Stimulated activated CD8-positive, alpha-beta memory T cell treated with anti-CD3 and anti-CD28 coated beads, Interleukin-12 subunit alpha, Interleukin-12 subunit beta, amount 100 ng/mL, for 4 hours (primary cell): ENCODE results near the gene DHRS7C.

ENCODE experiments used
- DNase-seq: peaks from one replicate; pipeline ENCODE4 v3.0.0-alpha.2; 2020; ENCODE audit warnings: low read depth

The DHRS7C gene

GRCh38 chr17:9765322-9765721 lies 26.1 kb downstream of the DHRS7C start:
- no peak for DNase-seq

GRCh38 chr17:9763643-9764042 lies 27.7 kb downstream of the DHRS7C start:
- no peak for DNase-seq

DNA sequence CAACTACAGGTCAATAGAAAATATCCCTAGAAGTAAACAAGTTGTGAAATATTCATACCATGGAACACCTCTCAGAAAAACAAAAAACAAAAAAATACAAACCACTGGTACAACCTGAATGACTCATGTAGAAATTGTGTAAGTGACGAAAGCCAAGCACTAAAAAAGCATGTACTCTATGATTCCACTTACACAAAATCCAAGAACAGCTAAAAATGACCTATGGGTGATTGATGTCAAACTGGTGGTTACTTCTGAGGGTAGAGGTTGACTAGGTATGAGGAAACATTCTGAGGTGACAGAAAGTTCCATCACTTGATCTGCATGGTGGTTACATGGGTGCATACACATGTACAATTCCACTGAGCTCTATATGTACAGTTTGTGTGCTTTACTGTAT lies 31.1 kb downstream of the DHRS7C start:
- DNase-seq: no peak

GRCh38 chr17:9755083-9755482 lies 36.3 kb downstream of the DHRS7C start:
- no peak for DNase-seq

DNA sequence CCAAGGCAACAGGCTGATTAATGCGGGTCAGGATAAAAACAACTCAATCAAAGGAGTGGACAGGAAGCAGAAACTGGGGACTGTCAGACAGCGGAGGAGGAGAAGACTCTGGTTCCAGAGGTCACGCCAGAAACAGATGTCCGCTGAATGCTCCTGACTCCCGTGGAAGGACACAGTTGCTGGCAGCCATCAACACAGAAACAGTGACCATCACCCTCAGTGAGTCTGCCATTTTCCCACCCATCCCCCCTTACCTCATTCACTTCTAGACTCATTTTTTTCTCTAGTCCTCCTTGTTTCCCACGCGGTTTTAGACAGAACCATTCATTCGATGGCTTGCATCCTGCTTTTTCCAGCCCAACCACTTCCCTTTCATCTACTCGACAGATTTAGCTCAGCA lies 40.9 kb downstream of the DHRS7C start:
- DNase-seq: no peak

DNA sequence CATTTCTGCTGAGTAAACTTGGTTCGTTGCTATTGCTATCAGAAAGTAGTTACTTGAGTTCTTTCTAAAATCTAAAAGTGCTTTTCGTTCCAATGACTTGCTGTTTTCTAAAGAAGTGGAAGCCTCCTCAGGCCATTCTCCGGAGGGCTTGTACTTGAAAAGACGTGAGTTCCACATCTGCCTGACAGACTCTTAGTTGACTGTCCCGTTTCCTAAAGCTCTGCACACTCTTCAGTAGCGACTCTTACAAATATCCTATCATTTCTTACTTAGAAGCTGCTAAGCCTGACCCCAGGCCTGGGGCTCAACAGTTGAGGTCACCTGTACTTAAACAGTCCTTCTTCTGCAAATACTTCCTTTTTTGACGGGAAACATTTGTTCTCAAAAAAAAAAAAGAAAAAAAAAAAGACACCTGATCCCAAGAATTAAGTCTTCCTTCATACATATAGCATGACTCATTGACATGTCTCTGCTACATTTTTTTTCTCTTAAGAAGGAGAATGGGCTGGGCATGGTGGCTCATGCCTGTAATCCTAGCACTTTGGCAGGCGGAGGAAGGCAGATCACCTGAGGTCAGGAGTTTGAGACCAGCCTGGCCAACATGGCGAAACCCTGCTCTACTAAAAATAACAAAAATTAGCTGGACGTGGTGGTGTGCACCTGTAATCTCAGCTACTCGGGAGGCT lies 61.5 kb downstream of the DHRS7C start:
- no peak for DNase-seq

DNA sequence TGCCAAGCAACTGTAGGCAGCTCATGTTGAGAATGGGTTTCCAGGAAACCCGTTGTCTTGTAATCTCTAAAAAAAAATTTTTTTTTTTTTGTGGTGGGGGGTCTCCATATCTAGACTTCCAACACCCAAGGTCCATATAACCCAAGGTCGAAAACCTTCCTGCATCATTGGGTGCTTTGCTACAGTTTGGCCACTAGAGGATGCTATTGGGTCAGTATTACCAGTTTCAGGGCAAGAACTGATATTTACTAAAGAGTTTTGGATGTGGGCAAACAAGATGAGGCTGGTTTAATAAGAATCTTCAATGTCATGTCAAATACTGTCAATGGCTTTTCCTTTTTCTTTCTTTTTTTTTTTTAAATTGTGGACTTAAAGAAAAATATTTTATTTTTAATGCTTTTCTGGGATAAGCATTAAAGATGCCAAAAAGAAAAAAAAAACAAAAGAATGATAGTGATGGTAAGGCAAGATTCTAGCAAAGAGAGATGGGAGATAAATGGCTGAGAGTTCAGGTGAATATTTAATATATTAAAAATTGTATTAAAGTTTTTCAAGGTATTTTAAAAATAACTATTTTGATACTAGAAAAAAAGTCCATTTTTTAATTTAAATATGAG lies 62.2 kb downstream of the DHRS7C start:
- DNase-seq: no peak

- DNase-seq: no peak
These were observed 62.8 kb downstream of the DHRS7C start for GRCh38 chr17:9728564-9728963.

GRCh38 chr17:9728005-9728404 lies 63.4 kb downstream of the DHRS7C start:
- DNase-seq: no peak

GRCh38 chr17:9726291-9726690 lies 65.1 kb downstream of the DHRS7C start:
- DNase-seq: no peak

- DNase-seq: no peak
These were observed 65.8 kb downstream of the DHRS7C start for GRCh38 chr17:9725575-9725974.
